Cardiac fibroblast (primary cell): Measurements from ENCODE around the gene RETREG1.
"Not testable (repeated sequence)": the region's sequence is repeated elsewhere in the genome, so short reads cannot be mapped to it uniquely, and the experiment has no call there.

Experiments
- DNase-seq, 2 donors: peaks; one replicate each; pipeline versions ENCODE4 v3.0.0 to v3.0.0-alpha.2; 2010; ENCODE audit warnings: low read depth in 2 of 2
- H3K4me3 ChIP-seq, 2 donors: replicated peaks in 1 of 2; 1 replicate in 1 of 2; 2 replicates in 1 of 2; pipeline ENCODE4 v1.5.1; 2011; ENCODE audit warnings: low read depth in 2 of 2, low read length in 2 of 2, mild to moderate bottlenecking in 2 of 2, moderate library complexity in 1 of 2
- TF ChIP-seq, protein P1 (sequence below): IDR thresholded peaks from one replicate; pipeline ENCODE4 v1.5.1; 2011; ENCODE audit warnings: low read depth, mild to moderate bottlenecking, low read length, inconsistent platforms

RETREG1 gene

GRCh38 chr5:16483361-16483760 lies 133.4 kb downstream of the RETREG1 start:
- no peak for DNase-seq
- TF ChIP-seq, protein P1, sequence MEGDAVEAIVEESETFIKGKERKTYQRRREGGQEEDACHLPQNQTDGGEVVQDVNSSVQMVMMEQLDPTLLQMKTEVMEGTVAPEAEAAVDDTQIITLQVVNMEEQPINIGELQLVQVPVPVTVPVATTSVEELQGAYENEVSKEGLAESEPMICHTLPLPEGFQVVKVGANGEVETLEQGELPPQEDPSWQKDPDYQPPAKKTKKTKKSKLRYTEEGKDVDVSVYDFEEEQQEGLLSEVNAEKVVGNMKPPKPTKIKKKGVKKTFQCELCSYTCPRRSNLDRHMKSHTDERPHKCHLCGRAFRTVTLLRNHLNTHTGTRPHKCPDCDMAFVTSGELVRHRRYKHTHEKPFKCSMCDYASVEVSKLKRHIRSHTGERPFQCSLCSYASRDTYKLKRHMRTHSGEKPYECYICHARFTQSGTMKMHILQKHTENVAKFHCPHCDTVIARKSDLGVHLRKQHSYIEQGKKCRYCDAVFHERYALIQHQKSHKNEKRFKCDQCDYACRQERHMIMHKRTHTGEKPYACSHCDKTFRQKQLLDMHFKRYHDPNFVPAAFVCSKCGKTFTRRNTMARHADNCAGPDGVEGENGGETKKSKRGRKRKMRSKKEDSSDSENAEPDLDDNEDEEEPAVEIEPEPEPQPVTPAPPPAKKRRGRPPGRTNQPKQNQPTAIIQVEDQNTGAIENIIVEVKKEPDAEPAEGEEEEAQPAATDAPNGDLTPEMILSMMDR, result no peak
- no peak overlapping the region for H3K4me3 ChIP-seq

DNA sequence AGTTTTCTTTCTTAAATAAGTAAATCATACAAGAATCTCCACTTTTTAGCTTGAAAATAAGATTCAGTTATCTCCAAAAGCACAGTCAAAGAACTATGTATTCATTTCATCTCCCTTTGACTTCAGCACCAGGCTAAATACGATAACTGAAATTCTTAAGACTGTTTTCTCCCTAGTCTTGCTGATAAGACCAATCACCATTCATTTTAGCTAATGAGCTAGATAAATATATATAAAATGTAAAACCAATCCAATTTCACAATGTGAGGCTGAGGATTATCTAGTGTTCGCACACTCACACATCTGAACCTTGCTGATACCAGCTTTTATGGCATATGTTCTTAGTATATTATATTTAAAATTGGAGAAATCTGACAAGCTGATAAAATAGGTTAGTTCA lies 133.9 kb downstream of the RETREG1 start:
- TF ChIP-seq, protein P1, result no peak
- no peak for DNase-seq
- no peak overlapping the region for H3K4me3 ChIP-seq

- H3K4me3 ChIP-seq, result no peak overlapping the region
- TF ChIP-seq, protein P1, result no peak
- DNase-seq, result no peak
Observed at GRCh38 chr5:16480821-16481538, 135.8 kb downstream of the RETREG1 start.

DNA sequence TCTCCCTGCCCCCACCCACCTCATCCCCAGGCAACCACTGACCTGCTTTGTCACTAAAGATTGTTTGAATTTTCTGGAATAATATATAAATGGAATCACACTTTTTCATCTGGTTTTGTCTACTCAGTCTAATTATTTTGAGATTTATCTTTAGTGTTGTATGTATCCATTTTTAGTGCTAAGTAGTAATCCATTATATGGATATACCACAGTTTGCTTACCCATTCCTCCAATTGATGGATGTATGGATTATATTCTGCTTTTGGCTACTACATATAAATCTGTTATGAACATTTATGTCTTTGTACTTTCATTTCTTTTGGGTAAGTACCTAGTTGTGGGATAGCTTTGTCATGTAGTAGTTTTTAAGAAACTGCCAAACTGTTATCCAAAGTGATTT lies 136.7 kb downstream of the RETREG1 start:
- TF ChIP-seq, protein P1, result no peak
- no peak for DNase-seq
- no peak overlapping the region for H3K4me3 ChIP-seq

- TF ChIP-seq, protein P1, result no peak
- DNase-seq, result no peak
Observed at GRCh38 chr5:16477541-16477940, 139.3 kb downstream of the RETREG1 start.

DNA sequence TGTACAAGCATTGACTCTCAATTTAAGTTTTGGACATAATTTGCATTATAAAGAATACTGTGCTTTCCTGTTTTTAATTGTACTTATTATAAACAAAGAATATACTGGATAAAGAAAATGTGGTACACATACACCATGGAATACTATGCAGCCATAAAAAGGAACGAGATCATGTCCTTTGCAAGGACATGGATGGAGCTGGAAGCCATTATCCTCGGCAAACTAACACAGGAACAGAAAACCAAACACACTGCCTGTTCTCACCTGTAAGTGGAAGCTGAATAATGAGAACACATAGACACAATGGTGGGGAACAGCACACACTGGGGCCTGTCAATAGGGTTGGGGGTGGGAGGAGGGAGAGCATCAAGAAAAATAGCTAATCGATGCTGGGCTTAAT lies 140.4 kb downstream of the RETREG1 start:
- not testable (repeated sequence) for H3K4me3 ChIP-seq, DNase-seq

More at GRCh38 chr5:16477541-16477940, 139.3 kb downstream of the RETREG1 start:
- no peak overlapping the region for H3K4me3 ChIP-seq

GRCh38 chr5:16471387-16471786 lies 145.4 kb downstream of the RETREG1 start:
- no peak for DNase-seq
- TF ChIP-seq, protein P1, result no peak
- H3K4me3 ChIP-seq, result no peak overlapping the region
